ENCODE results near the gene HIBCH.

DNA sequence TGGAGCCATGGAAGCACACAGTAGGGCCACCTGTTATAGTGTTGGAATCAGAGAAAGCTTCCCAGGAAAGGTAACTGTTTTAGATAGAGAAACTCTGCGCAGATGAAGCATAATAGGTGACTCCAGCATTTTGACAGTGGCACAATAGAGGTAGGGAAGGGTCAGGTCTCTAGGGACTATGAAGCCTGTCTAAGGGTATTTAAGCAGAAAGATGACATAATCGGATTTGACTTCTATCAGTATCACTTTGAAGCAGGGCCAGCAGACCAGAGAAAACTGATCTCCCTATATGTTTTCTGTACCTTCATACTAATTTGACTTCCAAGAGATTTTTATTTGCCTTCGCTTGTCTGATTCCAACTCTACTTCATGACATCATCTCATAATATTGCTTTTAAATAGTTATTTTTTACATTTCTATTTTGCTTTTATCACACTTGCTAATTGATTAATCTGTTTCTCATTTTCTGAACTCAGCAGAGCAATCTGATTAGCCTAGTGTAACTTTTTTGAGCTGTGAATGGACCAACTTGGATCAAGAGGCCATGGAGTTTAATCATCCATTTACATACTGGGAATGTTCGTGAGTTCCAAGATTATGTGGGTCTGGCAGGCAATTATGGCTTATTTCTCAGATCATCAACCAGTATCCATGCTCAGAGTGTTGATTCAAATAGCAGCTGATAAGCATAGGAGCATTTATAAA lies 8.4 kb upstream of the HIBCH start:
- TF ChIP-seq PHF21A (IDR thresholded peaks at IDR 0.05; ENCODE audit: borderline replicate concordance, low read depth), result no peak
- no peak for TF ChIP-seq BRCA1 (IDR thresholded peaks at IDR 0.05)
- no peak for TF ChIP-seq BRCA1 (CRISPR knock-in tag; IDR thresholded peaks at IDR 0.05)
- TF ChIP-seq, protein P1, sequence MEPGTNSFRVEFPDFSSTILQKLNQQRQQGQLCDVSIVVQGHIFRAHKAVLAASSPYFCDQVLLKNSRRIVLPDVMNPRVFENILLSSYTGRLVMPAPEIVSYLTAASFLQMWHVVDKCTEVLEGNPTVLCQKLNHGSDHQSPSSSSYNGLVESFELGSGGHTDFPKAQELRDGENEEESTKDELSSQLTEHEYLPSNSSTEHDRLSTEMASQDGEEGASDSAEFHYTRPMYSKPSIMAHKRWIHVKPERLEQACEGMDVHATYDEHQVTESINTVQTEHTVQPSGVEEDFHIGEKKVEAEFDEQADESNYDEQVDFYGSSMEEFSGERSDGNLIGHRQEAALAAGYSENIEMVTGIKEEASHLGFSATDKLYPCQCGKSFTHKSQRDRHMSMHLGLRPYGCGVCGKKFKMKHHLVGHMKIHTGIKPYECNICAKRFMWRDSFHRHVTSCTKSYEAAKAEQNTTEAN (CRISPR knock-in tag; IDR thresholded peaks at IDR 0.05), result no peak

Data from K562 (cell line).